GM18907 (cell line): ENCODE results near the gene EGLN3.
"Not testable (repeated sequence)": the region's sequence is repeated elsewhere in the genome, so short reads cannot be mapped to it uniquely, and the experiment has no call there.

ENCODE experiments used
- ATAC-seq: cut with Tn5 transposase; IDR thresholded peaks from one replicate; pipeline ENCODE4 v1.9.1; 2021; ENCODE audit warnings: mild to moderate bottlenecking, moderate library complexity; ENCODE audit not compliant: unreplicated experiment

Gene EGLN3

DNA sequence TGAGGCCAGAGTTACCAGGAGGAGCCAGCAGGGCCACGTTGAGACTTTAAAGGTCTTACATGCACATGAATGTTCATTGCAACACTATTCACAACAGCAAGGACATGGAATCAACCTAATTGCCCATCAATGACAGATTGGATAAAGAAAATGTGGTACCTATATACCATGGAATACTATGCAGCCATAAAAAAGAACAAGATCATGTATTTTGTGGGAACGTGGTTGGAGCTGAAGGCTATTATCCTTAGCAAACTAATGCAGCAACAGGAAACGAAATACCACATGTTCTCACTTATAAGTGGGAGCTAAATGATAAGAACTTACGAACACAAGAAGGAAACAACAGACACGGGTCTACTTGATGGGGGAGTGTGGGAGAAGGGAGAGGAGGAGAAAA lies 11.6 kb upstream of the EGLN3 start:
- not testable (repeated sequence) for ATAC-seq

DNA sequence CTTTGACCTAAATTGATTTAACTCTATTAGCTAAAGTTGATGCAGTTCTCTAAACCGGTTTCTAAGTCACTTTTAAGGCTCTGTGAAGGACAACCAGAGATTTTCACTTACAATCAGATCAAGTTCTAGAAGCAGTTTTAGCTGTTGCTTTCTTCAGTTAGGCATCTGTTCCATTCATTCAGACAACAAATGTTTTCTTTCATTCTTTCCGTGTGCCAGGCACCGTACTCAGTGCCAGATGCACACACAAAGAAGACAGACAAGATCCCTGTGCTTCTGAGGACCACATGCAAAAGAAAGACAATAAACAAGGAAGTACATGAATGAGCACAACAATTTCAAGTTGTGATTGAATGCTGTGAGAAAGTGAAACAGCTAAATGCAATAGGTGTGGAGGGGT lies 11.1 kb upstream of the EGLN3 start:
- no peak for ATAC-seq

DNA sequence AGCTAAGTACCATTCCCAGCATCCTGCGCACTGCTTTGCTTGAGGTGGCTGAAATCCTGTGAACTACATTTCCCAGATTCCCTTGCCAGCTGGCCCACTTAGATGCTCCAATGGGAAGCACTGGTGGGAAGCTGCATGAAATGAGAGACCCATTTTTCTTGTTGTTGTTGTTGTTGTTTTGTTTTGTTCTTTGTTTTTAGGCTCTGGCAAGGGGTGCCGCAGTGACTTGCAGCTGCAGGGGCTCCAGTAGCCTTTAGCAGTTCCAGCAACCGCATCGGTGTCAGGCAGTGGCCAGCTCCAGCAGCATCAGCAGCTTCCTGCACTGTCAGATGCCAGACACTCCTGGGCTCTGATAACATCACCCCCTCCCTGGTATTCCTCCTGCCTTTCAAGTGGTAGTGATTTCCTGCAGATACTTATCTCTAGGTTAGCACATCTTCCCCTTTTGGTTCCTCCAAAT lies 8.8 kb upstream of the EGLN3 start:
- no peak for ATAC-seq

DNA sequence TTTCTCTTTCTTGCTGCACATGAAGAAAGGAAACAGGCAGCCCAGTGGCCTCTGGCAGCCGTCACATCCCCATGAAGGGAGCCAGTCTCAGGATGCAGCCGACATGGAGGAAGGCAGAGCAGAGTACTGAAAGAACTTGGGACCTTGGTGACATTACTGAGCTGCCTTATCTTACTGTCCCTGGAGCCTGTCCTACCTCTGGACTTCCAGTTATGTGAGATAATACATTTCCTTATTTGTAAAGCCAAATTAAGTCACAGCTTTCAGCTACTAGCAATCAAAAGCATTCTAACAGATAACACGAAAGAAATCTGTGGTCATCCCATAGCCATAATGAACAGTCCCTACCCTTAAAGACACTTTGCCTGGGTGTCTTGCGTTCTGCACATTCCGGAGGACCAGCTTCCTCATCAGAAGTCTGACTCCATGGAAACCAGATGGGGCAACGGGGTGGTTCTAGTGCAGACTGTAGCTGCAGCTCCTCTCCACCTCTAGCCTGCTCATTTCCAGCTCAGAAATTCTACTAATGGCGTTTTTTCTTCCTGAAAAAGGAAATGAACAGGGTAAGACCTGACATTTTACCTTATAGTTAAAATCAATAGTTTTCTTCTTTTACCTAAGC lies 7.8 kb upstream of the EGLN3 start:
- no peak for ATAC-seq

DNA sequence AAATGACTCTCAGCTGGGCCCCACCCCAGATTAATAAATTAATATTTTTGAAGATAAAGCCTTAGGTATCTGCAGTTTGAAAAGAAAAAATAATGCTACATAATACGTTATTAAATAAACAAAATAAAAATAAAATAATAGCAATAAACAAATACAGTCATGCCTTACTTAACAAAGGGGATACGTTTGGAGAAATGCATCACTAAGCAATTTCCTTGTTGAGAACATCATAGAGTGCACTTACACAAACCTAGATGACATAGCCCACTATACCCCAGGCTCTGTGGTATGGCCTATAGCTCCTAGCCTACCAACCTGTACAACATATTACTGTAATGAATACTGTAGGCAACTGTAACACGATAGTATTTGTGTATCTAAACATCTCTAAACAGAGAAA lies 7.1 kb upstream of the EGLN3 start:
- ATAC-seq: no peak

DNA sequence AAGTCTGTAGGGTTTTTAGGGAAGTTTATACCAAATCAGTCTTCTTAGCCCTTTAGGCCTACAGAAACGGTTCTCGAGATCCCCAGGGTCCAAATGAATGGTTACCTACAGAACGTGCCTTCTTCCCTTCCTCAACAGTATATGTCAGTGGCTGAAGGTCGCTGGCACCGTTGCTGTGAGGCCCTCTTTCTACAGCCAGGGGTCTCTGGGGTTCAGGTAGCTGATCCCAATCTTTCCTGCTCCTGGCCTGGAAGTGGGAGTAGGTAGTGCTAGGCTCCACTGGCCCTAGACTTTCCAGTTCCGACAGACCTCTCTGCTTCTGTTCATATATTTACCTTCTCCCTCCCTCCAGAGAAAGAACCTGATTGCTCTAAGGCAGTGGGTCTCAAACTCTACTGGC lies 6.4 kb upstream of the EGLN3 start:
- no peak for ATAC-seq

DNA sequence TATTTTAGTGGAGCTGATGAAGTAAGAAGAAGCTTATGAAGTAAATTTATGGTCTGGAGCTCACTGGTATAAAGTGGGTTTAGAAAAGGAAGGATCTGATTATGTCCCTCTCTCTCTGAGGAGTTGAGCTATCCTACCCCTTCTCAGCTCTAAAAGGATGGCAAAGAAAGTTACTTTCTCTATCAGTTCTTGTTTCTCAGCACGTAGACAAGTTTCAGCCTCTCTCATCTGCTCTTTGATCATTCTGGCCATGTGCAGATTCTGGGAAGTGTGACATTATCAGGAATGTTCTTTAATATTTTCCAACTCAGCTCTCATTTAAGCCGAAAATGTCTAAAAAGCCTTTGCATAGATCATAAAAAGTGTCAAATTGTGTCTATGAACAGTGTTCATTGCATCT lies 5.8 kb upstream of the EGLN3 start:
- no peak for ATAC-seq

DNA sequence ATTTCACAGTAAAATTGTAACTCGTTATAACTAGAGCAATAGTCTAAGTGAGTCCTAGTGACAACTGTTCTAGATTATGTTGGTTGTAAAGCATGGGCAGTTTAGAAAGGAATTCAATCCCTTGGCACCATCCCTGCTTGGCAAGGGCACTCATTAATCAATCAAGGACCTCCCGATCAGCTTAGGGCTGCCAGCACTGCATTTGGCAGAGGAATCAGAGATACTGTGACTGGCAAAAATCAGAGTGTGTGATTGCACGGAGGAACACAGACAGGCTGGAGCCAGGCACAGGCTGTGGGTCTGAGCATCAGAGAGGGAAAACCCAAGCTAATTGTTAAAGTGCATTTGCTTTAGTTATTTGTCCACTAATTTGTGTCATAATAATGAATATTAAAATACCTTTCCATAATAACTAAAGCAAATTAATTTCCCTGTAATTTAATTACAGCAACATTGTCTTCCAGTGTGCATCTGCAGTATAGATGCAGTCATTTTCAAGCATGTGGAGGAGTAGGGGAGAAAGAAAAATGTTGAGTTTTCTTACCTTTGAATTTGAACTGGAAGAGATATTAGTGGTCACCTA lies 3.2 kb upstream of the EGLN3 start:
- ATAC-seq: no peak

DNA sequence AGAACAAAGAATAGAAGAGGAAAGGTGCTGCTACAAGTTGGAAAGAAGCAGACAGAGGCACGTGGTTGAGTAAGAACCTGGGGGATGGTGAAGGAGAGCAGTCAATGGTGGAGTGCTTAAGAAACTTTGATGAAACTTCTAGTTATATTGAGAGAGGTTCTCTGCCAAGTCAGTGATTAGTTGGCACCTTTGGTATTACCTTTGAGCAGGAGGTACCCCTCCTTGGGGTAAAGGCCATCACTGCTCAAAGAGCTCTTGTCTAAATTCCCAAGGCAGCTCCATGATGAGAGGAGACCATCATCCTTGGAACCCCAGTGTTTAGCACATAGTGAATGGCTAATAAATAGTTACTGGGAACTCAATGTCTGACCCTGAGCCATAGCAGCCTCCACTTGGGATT lies 1.7 kb upstream of the EGLN3 start:
- no peak for ATAC-seq

DNA sequence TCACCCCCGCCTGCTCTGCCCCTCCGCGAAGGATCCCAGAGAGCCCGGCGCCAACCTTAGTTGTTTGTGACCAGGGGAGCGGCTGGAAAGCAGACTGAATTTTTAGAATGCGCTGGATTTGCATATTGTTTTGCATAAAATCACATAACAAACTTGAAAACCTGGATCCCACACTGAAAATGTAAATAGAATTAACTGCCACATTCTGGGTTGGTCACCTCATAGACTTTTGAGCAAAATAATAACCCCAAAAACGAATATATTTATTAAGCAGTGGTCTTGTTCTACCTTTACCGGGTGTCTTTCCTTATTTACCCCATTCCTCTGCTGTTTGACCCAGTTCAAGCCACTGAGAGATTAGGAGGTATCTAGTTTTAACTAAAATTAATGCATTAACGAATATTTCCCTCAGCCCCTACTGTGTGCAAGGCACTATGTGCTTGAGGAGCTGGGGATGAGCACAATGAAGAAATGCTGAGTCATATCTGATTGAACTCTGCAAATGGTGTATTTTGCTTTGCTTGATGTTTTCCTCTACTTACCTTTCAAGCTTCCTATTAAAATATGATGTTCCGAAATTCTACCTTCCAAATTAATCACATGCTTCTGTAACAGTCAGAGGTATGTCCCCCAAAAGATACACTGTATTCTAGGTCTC lies 438 bp upstream of the EGLN3 start:
- ATAC-seq: no peak

DNA sequence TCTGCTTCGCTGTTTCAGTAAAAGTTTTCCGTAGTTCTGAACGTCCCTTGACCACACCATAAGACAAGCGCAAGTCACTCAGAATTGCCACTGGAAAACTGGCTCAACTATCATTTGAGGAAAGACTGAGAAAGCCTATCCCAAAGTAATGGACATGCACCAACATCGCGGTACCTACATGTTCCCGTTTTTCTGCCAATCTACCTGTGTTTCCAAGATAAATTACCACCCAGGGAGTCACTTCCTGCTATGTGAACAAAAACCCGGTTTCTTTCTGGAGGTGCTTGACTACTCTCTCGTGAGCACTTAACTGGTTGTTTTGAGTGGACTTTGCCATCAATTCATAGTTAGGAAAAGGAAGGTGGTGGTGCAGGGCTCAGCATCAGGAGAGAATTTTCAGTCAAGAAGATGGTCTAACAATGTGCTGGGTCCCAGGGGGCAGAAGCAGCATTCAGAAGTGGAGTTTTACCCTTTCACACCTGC lies 1.4 kb downstream of the EGLN3 start:
- ATAC-seq: no peak

DNA sequence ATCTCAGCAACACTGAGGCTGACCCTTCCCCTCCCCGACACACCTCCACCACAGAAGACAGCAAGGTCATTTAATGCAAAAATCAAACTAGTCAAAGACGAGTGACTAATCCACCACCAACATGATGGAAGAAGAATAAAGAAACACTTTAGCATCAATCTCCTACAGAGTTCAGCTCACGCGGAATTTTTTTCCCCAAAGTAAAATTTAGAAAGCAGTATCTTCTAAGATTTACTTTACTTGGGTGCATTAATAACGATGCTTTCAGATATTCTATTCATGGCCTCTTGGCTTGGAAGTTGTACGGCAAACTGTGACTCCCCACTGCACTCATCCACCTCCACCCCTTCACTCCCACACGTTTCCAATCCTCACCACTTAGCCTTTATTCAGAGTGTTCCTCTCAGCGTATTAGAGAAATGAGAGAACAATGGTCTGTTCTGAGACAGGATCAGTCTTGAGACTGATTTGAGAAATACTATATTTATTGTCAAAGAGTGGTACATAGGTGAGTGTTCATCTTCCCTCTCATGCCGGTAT lies 1.9 kb downstream of the EGLN3 start:
- ATAC-seq: no peak

DNA sequence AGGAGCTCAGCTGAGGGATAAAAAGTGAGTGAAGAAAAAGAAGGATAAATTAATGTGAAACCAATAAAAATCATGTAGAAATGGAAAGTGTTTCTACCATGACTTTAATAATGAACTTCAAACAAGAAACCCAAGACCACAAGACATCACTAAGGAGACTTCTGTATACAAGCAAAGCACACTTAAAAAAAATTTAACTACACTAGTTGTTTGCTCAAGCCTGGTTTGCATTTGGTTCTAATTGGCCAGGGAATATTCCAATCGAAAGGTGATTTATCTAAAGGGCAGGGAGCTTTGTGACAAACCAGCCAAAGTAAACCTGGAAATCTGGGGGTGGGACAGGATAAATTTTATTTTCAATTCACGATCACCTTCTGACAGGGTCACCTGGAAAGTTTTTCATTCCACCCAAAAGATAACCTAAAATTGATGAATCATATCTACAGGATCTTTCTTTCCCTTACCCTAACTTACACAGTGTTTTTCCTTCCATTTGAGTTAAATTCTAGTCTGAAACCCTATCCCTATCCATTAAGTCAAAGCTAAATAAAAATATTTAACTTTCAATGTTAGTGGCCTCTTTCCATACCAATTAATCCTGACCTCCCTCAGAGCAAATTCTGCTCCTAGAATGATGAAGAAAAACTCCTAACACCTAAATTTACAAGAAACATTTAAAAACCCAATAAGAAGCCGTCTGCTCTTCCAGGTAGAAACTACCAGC lies 2.6 kb downstream of the EGLN3 start:
- ATAC-seq: no peak

DNA sequence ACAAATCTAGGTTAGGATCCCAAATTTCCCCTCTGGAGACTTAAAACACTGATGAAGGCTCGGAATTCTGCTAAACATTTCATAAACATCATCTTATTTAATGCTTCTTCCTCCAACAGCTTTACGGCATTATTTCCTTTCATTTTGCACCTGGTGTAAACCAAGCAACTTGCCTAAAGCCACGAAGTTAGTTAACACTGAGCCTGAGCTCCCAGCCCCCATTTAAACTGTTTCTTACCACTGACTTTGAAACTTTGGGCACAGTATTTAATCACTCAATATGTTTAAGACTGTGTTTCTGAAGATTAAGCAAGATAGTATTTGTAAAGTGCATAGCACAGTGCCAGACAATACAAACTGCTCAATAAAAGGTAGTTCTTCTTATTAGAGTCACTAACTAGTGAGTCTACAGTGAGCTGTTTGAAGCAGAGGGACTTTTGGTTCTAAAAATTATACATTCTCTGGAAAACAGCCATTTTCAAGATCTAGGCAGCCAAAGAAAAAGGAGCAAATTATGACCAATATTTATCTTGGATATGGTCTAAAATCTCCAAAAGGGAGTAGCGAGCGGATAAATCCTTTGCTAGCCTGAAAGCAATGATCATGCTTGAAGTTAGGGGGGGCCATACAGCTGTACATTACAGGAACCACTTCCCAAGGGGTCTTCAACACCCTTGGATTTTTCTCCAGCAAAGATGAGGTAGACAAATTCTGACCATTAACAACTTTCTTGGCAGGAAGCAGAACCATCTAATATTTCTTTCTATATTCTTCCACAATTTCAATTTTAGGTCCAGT lies 4.0 kb downstream of the EGLN3 start:
- no peak for ATAC-seq

DNA sequence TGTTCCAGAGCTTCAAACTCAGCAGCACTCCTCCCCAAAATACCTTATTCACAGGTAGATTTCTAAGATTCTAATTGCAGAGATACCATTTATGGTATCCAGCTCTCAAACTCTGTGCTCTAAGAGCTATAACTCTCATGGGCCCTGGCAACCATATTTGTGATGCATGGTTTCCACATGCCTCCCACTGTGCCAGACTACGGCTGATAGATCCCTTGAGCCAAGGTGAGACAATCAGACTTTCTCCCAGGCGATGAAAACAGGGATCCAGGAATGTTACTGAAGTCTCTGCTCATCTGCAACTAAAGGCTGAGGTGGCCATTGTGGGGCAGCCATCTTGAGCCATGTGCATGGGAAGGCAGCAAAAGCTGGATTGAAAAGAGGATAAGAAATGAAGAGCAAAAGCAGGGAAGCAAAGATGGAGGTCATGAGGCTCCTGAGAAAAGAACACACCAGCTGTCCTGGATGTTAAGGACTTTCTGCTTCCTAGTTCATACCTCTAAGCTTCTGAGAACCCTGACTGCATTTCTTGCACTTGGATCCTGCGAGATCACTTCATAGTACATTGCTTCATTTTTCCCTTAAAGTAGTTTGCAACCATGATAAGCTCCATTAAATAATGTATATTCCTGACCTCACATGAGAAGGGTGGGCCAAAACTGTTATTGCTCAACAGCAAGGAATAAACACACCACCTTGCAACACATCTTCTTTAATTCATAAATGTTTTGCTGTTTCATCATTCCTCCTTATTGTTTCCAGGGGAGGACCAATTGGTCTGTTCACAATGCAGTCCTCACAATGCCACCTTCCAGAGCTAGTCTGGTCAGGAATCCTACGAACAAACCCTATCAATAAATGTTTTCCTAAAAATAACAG lies 5.4 kb downstream of the EGLN3 start:
- ATAC-seq: no peak

DNA sequence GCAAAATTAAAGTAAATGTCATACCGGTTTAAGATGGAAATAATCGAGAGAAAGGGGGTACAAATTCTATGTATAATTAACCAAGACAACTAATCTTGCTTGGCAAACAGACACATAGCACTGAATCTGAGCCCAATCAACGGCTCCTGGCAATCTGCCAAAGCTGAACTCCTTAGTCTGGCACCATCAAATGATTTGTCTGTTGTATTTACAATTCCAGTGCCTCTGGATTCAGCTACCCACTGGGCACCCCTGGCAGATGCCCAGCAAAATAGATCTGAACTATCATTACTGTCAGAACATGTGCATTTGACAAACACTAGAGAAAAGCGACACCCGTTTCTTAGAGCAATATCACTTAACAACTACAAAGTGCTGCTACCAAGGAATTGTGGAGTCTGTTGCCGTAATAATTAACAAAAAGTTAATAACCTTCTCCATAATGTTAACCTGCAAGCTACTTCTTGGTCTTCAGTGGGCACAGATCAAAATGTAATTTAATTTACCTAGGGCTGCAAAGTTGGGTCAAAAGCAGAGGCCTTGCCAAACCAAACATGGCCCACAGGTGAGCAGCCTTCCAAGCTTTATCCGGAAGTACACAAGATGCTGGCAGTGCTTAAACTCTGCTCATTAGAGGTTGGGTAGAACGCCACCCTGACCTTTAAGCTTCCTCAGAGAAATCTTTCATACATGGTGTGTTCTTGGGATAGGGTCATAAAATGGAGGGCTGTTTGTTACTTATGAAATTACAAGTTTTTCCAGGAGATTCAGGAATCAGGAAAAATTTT lies 7.6 kb downstream of the EGLN3 start:
- no peak for ATAC-seq

DNA sequence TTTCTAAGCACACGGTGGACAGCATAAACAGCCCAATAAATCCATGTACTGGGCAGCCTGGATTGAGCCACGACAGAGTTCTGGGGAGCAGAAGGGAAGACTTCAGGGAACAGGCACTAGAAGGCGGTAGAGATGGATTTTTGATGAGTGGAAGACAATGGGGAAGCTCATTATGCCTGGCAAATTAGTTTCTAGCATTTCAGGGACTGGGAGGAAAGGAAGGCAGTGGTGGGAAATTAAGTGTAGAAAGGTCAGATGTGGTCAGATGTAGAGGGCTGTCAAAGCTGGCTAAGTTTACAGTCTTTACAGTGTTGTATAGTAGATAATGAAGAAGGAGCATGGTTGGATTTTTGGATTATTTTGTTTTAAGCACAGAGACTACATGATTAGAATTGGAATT lies 9.2 kb downstream of the EGLN3 start:
- ATAC-seq: no peak

DNA sequence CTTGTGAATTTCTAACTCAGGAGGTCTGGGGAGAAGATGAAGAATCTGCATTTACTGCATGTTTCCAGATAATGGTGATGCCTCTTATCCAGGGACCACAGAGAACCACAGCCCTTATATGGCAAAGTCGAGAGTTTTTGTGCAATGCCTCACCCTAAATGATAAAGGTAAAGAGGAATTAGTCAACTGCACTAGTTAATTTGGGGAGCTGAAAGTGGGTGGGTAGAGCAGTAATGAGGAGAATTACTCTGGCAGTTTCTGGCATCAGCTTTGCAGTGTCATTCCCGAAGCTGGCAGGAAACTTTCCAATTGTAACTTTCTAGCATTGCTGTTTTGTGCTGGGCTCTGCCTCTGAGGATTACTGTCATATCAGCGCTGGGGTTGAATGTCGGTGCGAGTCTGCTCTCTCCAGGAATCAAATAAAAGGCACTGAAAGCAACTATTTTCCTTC lies 10.3 kb downstream of the EGLN3 start:
- ATAC-seq: no peak
